A673 (cell line): Measurements from ENCODE around the gene TBR1. TPM values are rescaled to one million over a fixed set of nuclear protein-coding genes. Genes with fewer than 3 reads are reported as not detected.

ENCODE experiments used
- BruUV-seq: library from RNA; stranded (reverse); fragments of 400-500 nt; replicated peaks from 2 replicates; lab custom pipeline; 2021; lab: Mats Ljungman, UMichigan
- CTCF ChIA-PET: fragments of 300-600 bp; sonication (Branson Sonifier 250); formaldehyde crosslinking; loops from one replicate; lab custom pipeline; 2022; ENCODE audit warnings: antibody characterized with exemption; lab: Charles Lee
- POLR2A ChIA-PET: fragments of 300-600 bp; sonication (Branson Sonifier 250); formaldehyde crosslinking; loops from one replicate; lab custom pipeline; 2022; ENCODE audit warnings: antibody characterized with exemption; ENCODE audit not compliant: low non-redundant PET; lab: Charles Lee
- DNase-seq: peaks from one replicate; pipeline ENCODE4 v3.0.0-alpha.2; 2015; ENCODE audit warnings: low spot score
- H3K27ac ChIP-seq: fragments of 200-600 bp; sonication (generic); 2 replicates; pipeline ENCODE4 v1.5.1; 2016; ENCODE audit warnings: mixed run types, low read depth, mild to moderate bottlenecking, mixed read lengths, antibody characterized with exemption, low read length; ENCODE audit not compliant: poor library complexity, severe bottlenecking
- H3K27me3 ChIP-seq: fragments of 200-600 bp; sonication (generic); replicated peaks from 2 replicates; pipeline ENCODE4 v1.6.1; 2017; ENCODE audit warnings: mixed run types, low read depth, mild to moderate bottlenecking, mixed read lengths, antibody characterized with exemption, low read length; ENCODE audit not compliant: insufficient read depth, poor library complexity
- H3K36me3 ChIP-seq: fragments of 200-600 bp; sonication (generic); 2 replicates; pipeline ENCODE4 v1.6.1; 2016; ENCODE audit warnings: mixed run types, mild to moderate bottlenecking, mixed read lengths, antibody characterized with exemption, low read length; ENCODE audit not compliant: insufficient read depth, poor library complexity, severe bottlenecking
- H3K4me1 ChIP-seq: fragments of 200-600 bp; sonication (generic); 2 replicates; pipeline ENCODE4 v1.6.1; 2017; ENCODE audit warnings: mixed run types, mild to moderate bottlenecking, mixed read lengths, antibody characterized with exemption, low read length; ENCODE audit not compliant: insufficient read depth, poor library complexity, severe bottlenecking
- H3K4me3 ChIP-seq: fragments of 200-600 bp; sonication (generic); 2 replicates; pipeline ENCODE4 v1.5.1; 2016; ENCODE audit warnings: low read depth, mixed run types, mild to moderate bottlenecking, mixed read lengths, low read length; ENCODE audit not compliant: poor library complexity, severe bottlenecking
- H3K9me3 ChIP-seq: fragments of 200-600 bp; sonication (generic); 2 replicates; pipeline ENCODE4 v1.6.1; 2016; ENCODE audit warnings: mixed run types, low read depth, mild to moderate bottlenecking, mixed read lengths, antibody characterized with exemption, low read length; ENCODE audit not compliant: poor library complexity, severe bottlenecking
- EZH2 ChIP-seq: fragments of 200-600 bp; sonication (generic); IDR thresholded peaks from 2 replicates; pipeline ENCODE4 v1.6.1; 2017; ENCODE audit warnings: borderline replicate concordance, low read depth, mild to moderate bottlenecking, mixed read lengths, antibody characterized with exemption, low read length; ENCODE audit not compliant: poor library complexity, severe bottlenecking
- intact Hi-C: fragments of 100-400 bp; cut with micrococcal nuclease; formaldehyde crosslinking; loops from one replicate; pipeline ENCODE4 v1.10.0; 2022; ENCODE audit not compliant: unreplicated experiment
- total RNA-seq: library from RNA; stranded (reverse); gene quantifications from 2 replicates; pipeline ENCODE4 v1.2.3, GENCODE V29; 2021
- TF ChIP-seq, protein P1 (sequence below): fragments of 300-800, 200-600 bp; sonication (generic); conservative IDR thresholded peaks from 2 replicates; pipeline ENCODE4 v1.5.1; 2017; ENCODE audit warnings: low read depth, mild to moderate bottlenecking, antibody characterized with exemption, low read length, moderate library complexity, mixed read lengths

Gene TBR1
- total RNA-seq, 1 experiment from 2014 or later, result 0.17 TPM

GRCh38 chr2:161425728-161426454, 9.8 kb downstream of the TBR1 start:
- intact Hi-C loops, result no loop called here
- no peaks in the 10 kb centered on the region for H3K4me1 ChIP-seq
- no TSS peak for BruUV-seq
- no peak for DNase-seq
- no peaks in the 10 kb centered on the region for H3K36me3 ChIP-seq
- ChIA-PET CTCF (no interaction called here), POLR2A (no interaction called here)
- H3K4me3 ChIP-seq, result no peak overlapping the region
- no peaks in the 10 kb centered on the region for H3K9me3 ChIP-seq
- TF ChIP-seq, protein P1, sequence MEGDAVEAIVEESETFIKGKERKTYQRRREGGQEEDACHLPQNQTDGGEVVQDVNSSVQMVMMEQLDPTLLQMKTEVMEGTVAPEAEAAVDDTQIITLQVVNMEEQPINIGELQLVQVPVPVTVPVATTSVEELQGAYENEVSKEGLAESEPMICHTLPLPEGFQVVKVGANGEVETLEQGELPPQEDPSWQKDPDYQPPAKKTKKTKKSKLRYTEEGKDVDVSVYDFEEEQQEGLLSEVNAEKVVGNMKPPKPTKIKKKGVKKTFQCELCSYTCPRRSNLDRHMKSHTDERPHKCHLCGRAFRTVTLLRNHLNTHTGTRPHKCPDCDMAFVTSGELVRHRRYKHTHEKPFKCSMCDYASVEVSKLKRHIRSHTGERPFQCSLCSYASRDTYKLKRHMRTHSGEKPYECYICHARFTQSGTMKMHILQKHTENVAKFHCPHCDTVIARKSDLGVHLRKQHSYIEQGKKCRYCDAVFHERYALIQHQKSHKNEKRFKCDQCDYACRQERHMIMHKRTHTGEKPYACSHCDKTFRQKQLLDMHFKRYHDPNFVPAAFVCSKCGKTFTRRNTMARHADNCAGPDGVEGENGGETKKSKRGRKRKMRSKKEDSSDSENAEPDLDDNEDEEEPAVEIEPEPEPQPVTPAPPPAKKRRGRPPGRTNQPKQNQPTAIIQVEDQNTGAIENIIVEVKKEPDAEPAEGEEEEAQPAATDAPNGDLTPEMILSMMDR, result no peak
- TF ChIP-seq EZH2, result no peak
- H3K27ac ChIP-seq, result no peak overlapping the region
- no peaks in the 10 kb centered on the region for H3K27me3 ChIP-seq

- Histone ChIP-seq H3K27me3 (no peaks in the 10 kb centered on the region), H3K27ac (no peak overlapping the region), H3K36me3 (no peaks in the 10 kb centered on the region), H3K4me1 (no peaks in the 10 kb centered on the region), H3K9me3 (no peaks in the 10 kb centered on the region), H3K4me3 (no peak overlapping the region)
- BruUV-seq, result no TSS peak
- POLR2A ChIA-PET, result no interaction called here
- CTCF ChIA-PET, result no interaction called here
- no peak for DNase-seq
- intact Hi-C loops, result no loop called here
- TF ChIP-seq, protein P1, result no peak
- TF ChIP-seq EZH2, result no peak
These were observed 10.4 kb downstream of the TBR1 start for GRCh38 chr2:161426455-161426921.

DNA sequence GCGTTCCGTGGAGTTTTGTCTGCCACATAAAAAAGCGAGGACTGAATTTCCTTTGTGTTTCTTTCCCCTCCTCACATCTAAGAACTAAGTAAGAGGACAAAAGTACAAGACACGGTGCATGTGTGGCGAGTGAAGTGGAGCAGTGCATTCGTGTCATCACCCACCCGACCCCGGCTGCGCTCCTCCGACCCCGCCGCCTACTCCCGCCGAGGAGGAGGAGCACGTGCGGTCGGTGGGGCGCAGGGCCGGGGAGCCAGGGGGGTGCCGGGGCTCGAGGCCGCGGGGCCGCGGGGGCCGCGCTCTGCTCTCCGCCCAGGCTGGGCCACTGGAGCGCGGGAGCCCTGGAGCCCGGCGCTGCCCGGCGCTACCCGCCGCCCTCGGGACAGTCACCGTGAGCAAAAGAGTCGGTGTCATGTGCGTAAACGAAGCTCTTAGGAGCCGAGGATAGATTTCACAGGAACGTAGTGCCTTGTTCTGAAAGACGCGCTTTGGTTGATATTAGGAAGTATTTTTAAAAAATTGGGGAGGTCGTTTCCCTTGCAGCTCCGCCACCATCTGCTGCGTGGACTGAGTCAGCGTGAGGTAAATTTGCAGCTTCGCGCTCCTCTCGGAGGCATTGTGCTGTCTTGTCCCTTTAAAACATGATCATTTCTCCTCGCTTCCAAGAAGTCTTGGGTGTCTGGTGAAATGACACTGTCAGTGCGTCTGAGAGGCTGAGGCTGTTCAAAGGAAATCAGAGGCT, 11.0 kb downstream of the TBR1 start:
- ChIA-PET CTCF (no interaction called here), POLR2A (no interaction called here)
- H3K27me3 ChIP-seq, result no peaks in the 10 kb centered on the region
- TF ChIP-seq EZH2, result no peak
- TF ChIP-seq, protein P1, result no peak
- DNase-seq, result no peak
- intact Hi-C loops, result no loop called here
- H3K4me3 ChIP-seq, result no peak overlapping the region
- H3K36me3 ChIP-seq, result no peaks in the 10 kb centered on the region
- no peaks in the 10 kb centered on the region for H3K9me3 ChIP-seq
- H3K27ac ChIP-seq, result no peak overlapping the region
- no peaks in the 10 kb centered on the region for H3K4me1 ChIP-seq
- no TSS peak for BruUV-seq
